ENCODE measurements around the gene MOXD1.
"Not testable (repeated sequence)": the region's sequence is repeated elsewhere in the genome, so short reads cannot be mapped to it uniquely, and the experiment has no call there.

The MOXD1 gene

GRCh38 chr6:132322398-132322797 is 78.9 kb downstream of the MOXD1 start:
- Histone ChIP-seq H3K9me3 (ENCODE audit: severe bottlenecking) (no peaks in the 10 kb centered on the region), H3K4me3 (ENCODE audit: severe bottlenecking) (no peak overlapping the region), H3K36me3 (ENCODE audit: low read depth) (no peaks in the 10 kb centered on the region), H3K4me1 (ENCODE audit: insufficient read depth, poor library complexity, severe bottlenecking) (no peaks in the 10 kb centered on the region), H3K27me3 (ENCODE audit: insufficient read depth, poor library complexity, severe bottlenecking) (no peaks in the 10 kb centered on the region), H3K27ac (ENCODE audit: poor library complexity, severe bottlenecking) (no peak overlapping the region)
- TF ChIP-seq CTCF (IDR thresholded peaks at IDR 0.05; ENCODE audit: poor library complexity, severe bottlenecking): no peak
- DNase-seq (ENCODE audit: low spot score): no peak
- no peak for ATAC-seq (ENCODE audit: low read depth)

- Histone ChIP-seq H3K9me3 (ENCODE audit: severe bottlenecking) (peaks cover 6% of the 10 kb centered on the region), H3K27ac (ENCODE audit: poor library complexity, severe bottlenecking) (no peak overlapping the region), H3K4me3 (ENCODE audit: severe bottlenecking) (no peak overlapping the region), H3K36me3 (ENCODE audit: low read depth) (no peaks in the 10 kb centered on the region), H3K4me1 (ENCODE audit: insufficient read depth, poor library complexity, severe bottlenecking) (no peaks in the 10 kb centered on the region), H3K27me3 (ENCODE audit: insufficient read depth, poor library complexity, severe bottlenecking) (no peaks in the 10 kb centered on the region)
- ATAC-seq (ENCODE audit: low read depth) (no peak), DNase-seq (ENCODE audit: low spot score) (no peak)
- no peak for TF ChIP-seq CTCF (IDR thresholded peaks at IDR 0.05; ENCODE audit: poor library complexity, severe bottlenecking)
These were observed 81.3 kb downstream of the MOXD1 start for GRCh38 chr6:132320007-132320406.

GRCh38 chr6:132316970-132317369 is 84.3 kb downstream of the MOXD1 start:
- Histone ChIP-seq H3K27ac (ENCODE audit: poor library complexity, severe bottlenecking) (no peak overlapping the region), H3K4me1 (ENCODE audit: insufficient read depth, poor library complexity, severe bottlenecking) (no peaks in the 10 kb centered on the region), H3K27me3 (ENCODE audit: insufficient read depth, poor library complexity, severe bottlenecking) (no peaks in the 10 kb centered on the region), H3K9me3 (ENCODE audit: severe bottlenecking) (peaks cover 6% of the 10 kb centered on the region), H3K36me3 (ENCODE audit: low read depth) (no peaks in the 10 kb centered on the region), H3K4me3 (ENCODE audit: severe bottlenecking) (no peak overlapping the region)
- no peak for TF ChIP-seq CTCF (IDR thresholded peaks at IDR 0.05; ENCODE audit: poor library complexity, severe bottlenecking)
- ATAC-seq (ENCODE audit: low read depth) (no peak), DNase-seq (ENCODE audit: low spot score) (no peak)

- no peaks in the 10 kb centered on the region for H3K36me3 ChIP-seq (ENCODE audit: low read depth)
- no peak overlapping the region for H3K27ac ChIP-seq (ENCODE audit: poor library complexity, severe bottlenecking)
- ATAC-seq (ENCODE audit: low read depth) (no peak), DNase-seq (ENCODE audit: low spot score) (no peak)
- no peaks in the 10 kb centered on the region for H3K4me1 ChIP-seq (ENCODE audit: insufficient read depth, poor library complexity, severe bottlenecking)
- no peaks in the 10 kb centered on the region for H3K27me3 ChIP-seq (ENCODE audit: insufficient read depth, poor library complexity, severe bottlenecking)
- peaks cover 9% of the 10 kb centered on the region for H3K9me3 ChIP-seq (ENCODE audit: severe bottlenecking)
- H3K4me3 ChIP-seq (ENCODE audit: severe bottlenecking): no peak overlapping the region
- no peak for TF ChIP-seq CTCF (IDR thresholded peaks at IDR 0.05; ENCODE audit: poor library complexity, severe bottlenecking)
These were observed 86.8 kb downstream of the MOXD1 start for GRCh38 chr6:132314432-132314831.

GRCh38 chr6:132310921-132311320 is 90.4 kb downstream of the MOXD1 start:
- no peak overlapping the region for H3K4me3 ChIP-seq (ENCODE audit: severe bottlenecking)
- H3K27me3 ChIP-seq (ENCODE audit: insufficient read depth, poor library complexity, severe bottlenecking): no peaks in the 10 kb centered on the region
- DNase-seq (ENCODE audit: low spot score): no peak
- no peak for TF ChIP-seq CTCF (IDR thresholded peaks at IDR 0.05; ENCODE audit: poor library complexity, severe bottlenecking)
- ATAC-seq (ENCODE audit: low read depth): no peak
- H3K36me3 ChIP-seq (ENCODE audit: low read depth): no peaks in the 10 kb centered on the region
- H3K9me3 ChIP-seq (ENCODE audit: severe bottlenecking): peaks cover 3% of the 10 kb centered on the region
- no peaks in the 10 kb centered on the region for H3K4me1 ChIP-seq (ENCODE audit: insufficient read depth, poor library complexity, severe bottlenecking)
- no peak overlapping the region for H3K27ac ChIP-seq (ENCODE audit: poor library complexity, severe bottlenecking)

- not testable (repeated sequence) for H3K9me3 ChIP-seq (ENCODE audit: severe bottlenecking); H3K36me3 ChIP-seq (ENCODE audit: low read depth); H3K27me3 ChIP-seq (ENCODE audit: insufficient read depth, poor library complexity, severe bottlenecking); H3K4me1 ChIP-seq (ENCODE audit: insufficient read depth, poor library complexity, severe bottlenecking); ATAC-seq (ENCODE audit: low read depth); H3K4me3 ChIP-seq (ENCODE audit: severe bottlenecking); H3K27ac ChIP-seq (ENCODE audit: poor library complexity, severe bottlenecking); DNase-seq (ENCODE audit: low spot score)
These were observed 91.1 kb downstream of the MOXD1 start for GRCh38 chr6:132310151-132310550.

All from RWPE2 (cell line).